ENCODE results near the gene GAS2.

The GAS2 gene

DNA sequence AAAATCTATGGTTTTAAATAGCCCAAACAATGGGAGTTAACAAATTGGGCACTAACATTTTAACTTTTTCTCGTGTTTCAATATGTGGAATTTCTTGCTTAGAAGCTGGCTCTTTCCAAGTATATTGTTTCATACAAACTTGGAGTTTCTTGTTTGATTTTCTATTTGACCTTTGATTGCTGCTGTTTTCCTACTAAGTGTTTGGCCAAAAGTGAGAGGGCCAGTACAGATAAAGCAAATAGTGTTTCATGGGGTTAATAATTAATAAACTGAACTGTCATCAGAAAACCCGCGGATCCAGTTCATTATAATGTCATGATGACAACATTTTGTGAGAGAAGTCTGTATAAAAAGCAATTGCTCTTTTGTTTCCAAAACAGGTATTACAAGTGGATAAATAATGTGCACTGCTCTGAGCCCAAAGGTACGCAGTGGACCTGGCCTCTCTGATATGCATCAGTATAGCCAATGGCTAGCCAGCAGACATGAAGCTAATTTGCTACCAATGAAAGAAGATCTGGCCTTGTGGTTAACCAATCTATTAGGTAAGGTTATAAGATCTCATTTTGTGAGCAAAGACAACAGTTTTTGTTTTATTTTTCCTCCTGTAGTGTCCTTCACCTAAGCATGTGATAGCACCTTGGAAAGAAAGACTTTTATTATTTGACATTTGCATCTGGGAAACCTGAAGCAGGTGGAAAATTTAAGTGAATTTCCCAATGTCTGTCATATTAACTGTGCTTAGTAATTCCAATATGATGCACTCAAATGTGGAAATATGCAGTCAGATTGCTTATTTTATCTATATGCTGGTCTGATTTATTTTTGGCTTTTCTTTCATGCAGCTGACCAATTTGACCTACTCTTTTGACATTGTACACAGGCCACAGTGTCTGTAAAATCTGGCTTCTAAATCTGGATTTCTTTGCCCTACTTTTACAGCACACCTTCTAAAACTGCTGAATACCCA is 8.3 kb downstream of the GAS2 start:
- H3K36me3 ChIP-seq (ENCODE audit: control insufficient read depth in 1 of 2, insufficient read depth in 2 of 2, low read depth in 1 of 2, low read length in 2 of 2) = no peaks in the 10 kb centered on the region
- no peak overlapping the region for H2AK5ac ChIP-seq (ENCODE audit: low read length, severe bottlenecking)
- no peak overlapping the region for H4K8ac ChIP-seq (ENCODE audit: low read length)
- no peaks in the 10 kb centered on the region for H3K9me3 ChIP-seq (ENCODE audit: control insufficient read depth, low read length)
- H2AFZ ChIP-seq (ENCODE audit: low read depth, low read length) = no peak overlapping the region
- H3K4me1 ChIP-seq (ENCODE audit: control insufficient read depth, insufficient read depth, low read depth, low read length) = peaks cover 1% of the 10 kb centered on the region
- H3K4me2 ChIP-seq (ENCODE audit: low read length, poor library complexity, severe bottlenecking) = no peak overlapping the region
- no peak overlapping the region for H3K18ac ChIP-seq (ENCODE audit: low read depth in 1 of 2, low read length in 2 of 2)
- no peak overlapping the region for H3K9ac ChIP-seq (ENCODE audit: low read length)
- H4K91ac ChIP-seq (ENCODE audit: low read length) = no peak overlapping the region
- 97% methylated on average over 4 of the region's 4 CpGs for WGBS
- peaks cover 0 to 9% of the 10 kb centered on the region in 2 experiments for H3K27me3 ChIP-seq (ENCODE audit: control insufficient read depth in 1 of 2, insufficient read depth in 1 of 2, low read length in 2 of 2)
- H2BK15ac ChIP-seq (ENCODE audit: low read depth, poor library complexity, severe bottlenecking) = no peak overlapping the region
- H2BK120ac ChIP-seq (ENCODE audit: low read depth, low read length) = no peak overlapping the region
- no peak overlapping the region for H3K4me3 ChIP-seq (ENCODE audit: insufficient read depth in 1 of 2, low read depth in 1 of 2, low read length in 2 of 2)
- no peak for DNase-seq
- H3K14ac ChIP-seq (ENCODE audit: low read length in 2 of 2) = no peak overlapping the region
- no peaks in the 10 kb centered on the region for H3K79me1 ChIP-seq (replicated peaks; ENCODE audit: low read length, poor library complexity, severe bottlenecking)
- no peak overlapping the region for H2BK5ac ChIP-seq (ENCODE audit: low read depth, low read length, poor library complexity, severe bottlenecking)
- H2BK12ac ChIP-seq (ENCODE audit: low read length in 2 of 2) = no peak overlapping the region
- H3K23ac ChIP-seq (ENCODE audit: low read length in 2 of 2) = no peak overlapping the region
- no peak overlapping the region for H3K27ac ChIP-seq (ENCODE audit: low read length, poor library complexity, severe bottlenecking)
- H3K4ac ChIP-seq (ENCODE audit: low read depth in 1 of 2, low read length in 2 of 2) = no peak overlapping the region

DNA sequence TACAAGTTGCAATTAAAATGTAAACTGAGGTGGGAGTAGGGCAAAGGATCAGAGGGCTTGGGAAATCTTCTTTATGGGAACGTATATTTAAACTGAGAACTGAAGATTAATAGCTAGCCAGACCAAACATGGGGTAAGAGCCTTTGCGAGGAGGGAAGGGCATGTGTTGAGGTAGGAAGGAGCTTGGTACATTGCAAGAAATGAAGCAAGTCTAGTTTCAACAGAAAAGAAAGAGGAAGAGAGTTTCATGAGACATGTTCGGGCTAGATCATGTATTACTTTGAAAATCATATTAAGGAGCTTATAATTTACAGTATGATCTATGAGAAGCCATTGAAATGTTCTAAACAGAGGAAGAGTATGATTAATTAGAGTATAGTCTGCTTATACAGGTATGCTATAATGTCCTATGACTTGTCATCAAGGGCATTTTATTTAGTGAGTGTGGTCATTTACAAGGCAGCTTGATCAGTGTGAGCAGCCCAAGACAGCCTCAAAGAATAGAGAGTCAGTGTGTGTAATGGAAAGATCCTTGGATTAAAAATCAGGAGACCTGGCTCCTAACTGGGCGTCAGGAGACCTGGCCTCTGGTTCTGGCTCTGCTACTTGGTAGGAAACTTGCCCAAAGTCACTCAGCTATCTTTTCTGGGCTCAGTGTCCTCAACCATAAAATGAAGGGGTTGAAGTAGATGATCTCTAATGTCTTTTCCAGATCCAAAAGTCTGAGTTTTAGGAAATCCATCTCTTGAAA is 10.9 kb downstream of the GAS2 start:
- Histone ChIP-seq H3K18ac (ENCODE audit: low read depth in 1 of 2, low read length in 2 of 2) (no peak overlapping the region), H2BK15ac (ENCODE audit: low read depth, poor library complexity, severe bottlenecking) (no peak overlapping the region), H4K91ac (ENCODE audit: low read length) (no peak overlapping the region), H3K36me3 (ENCODE audit: control insufficient read depth in 1 of 2, insufficient read depth in 2 of 2, low read depth in 1 of 2, low read length in 2 of 2) (no peaks in the 10 kb centered on the region), H2BK12ac (ENCODE audit: low read length in 2 of 2) (no peak overlapping the region), H3K23ac (ENCODE audit: low read length in 2 of 2) (no peak overlapping the region), H2AK5ac (ENCODE audit: low read length, severe bottlenecking) (no peak overlapping the region), H3K4ac (ENCODE audit: low read depth in 1 of 2, low read length in 2 of 2) (no peak overlapping the region), H3K79me1 (replicated peaks; ENCODE audit: low read length, poor library complexity, severe bottlenecking) (no peaks in the 10 kb centered on the region), H3K4me2 (ENCODE audit: low read length, poor library complexity, severe bottlenecking) (no peak overlapping the region), H3K27ac (ENCODE audit: low read length, poor library complexity, severe bottlenecking) (no peak overlapping the region), H4K8ac (ENCODE audit: low read length) (no peak overlapping the region), H3K14ac (ENCODE audit: low read length in 2 of 2) (no peak overlapping the region), H2BK120ac (ENCODE audit: low read depth, low read length) (no peak overlapping the region), H2BK5ac (ENCODE audit: low read depth, low read length, poor library complexity, severe bottlenecking) (no peak overlapping the region), H3K4me1 (ENCODE audit: control insufficient read depth, insufficient read depth, low read depth, low read length) (peaks cover 1% of the 10 kb centered on the region), H3K9ac (ENCODE audit: low read length) (no peak overlapping the region), H3K9me3 (ENCODE audit: control insufficient read depth, low read length) (no peaks in the 10 kb centered on the region), H3K27me3 (ENCODE audit: control insufficient read depth in 1 of 2, insufficient read depth in 1 of 2, low read length in 2 of 2) (peaks cover 0 to under 1% of the 10 kb centered on the region in 2 experiments), H2AFZ (ENCODE audit: low read depth, low read length) (no peak overlapping the region), H3K4me3 (ENCODE audit: insufficient read depth in 1 of 2, low read depth in 1 of 2, low read length in 2 of 2) (no peak overlapping the region)
- no peak for DNase-seq
- WGBS = 47% methylated on average over 3 of the region's 4 CpGs

DNA sequence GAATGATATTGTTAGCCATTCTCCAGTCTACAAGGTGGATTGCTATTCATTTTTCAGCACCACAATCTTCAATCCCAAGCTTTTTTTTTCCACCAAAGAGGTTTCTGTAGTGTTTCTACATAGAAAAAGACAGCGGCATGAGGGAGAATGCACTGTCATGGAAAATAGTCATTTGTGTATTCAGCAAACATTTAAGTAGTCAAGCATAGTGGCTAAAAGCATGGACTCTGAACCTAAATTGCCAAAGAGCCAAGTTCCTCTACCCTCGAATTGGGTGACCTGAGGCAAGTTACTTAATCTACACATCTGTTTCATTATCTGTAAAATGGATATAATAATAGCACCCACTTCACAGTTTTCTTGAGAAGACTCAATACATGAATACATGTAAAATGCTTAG is 14.2 kb downstream of the GAS2 start:
- 43% methylated on average over 2 of the region's 2 CpGs for WGBS
- Histone ChIP-seq H3K23ac (ENCODE audit: low read length in 2 of 2) (no peak overlapping the region), H3K27ac (ENCODE audit: low read length, poor library complexity, severe bottlenecking) (no peak overlapping the region)

GRCh38 chr11:22681281-22681812 is 14.9 kb downstream of the GAS2 start:
- H3K36me3 ChIP-seq (ENCODE audit: control insufficient read depth in 1 of 2, insufficient read depth in 2 of 2, low read depth in 1 of 2, low read length in 2 of 2) = no peaks in the 10 kb centered on the region
- no peak overlapping the region for H3K27ac ChIP-seq (ENCODE audit: low read length, poor library complexity, severe bottlenecking)
- WGBS = 100% methylated on average over 1 of the region's 4 CpGs
- no peaks in the 10 kb centered on the region for H3K27me3 ChIP-seq (ENCODE audit: control insufficient read depth in 1 of 2, insufficient read depth in 1 of 2, low read length in 2 of 2)
- no peak overlapping the region for H2BK12ac ChIP-seq (ENCODE audit: low read length in 2 of 2)
- no peaks in the 10 kb centered on the region for H3K79me1 ChIP-seq (replicated peaks; ENCODE audit: low read length, poor library complexity, severe bottlenecking)
- no peak for DNase-seq
- H3K9ac ChIP-seq (ENCODE audit: low read length) = no peak overlapping the region
- no peak overlapping the region for H4K91ac ChIP-seq (ENCODE audit: low read length)
- H3K4me2 ChIP-seq (ENCODE audit: low read length, poor library complexity, severe bottlenecking) = no peak overlapping the region
- H4K8ac ChIP-seq (ENCODE audit: low read length) = no peak overlapping the region
- H2BK120ac ChIP-seq (ENCODE audit: low read depth, low read length) = no peak overlapping the region
- no peak overlapping the region for H3K4ac ChIP-seq (ENCODE audit: low read depth in 1 of 2, low read length in 2 of 2)
- no peak overlapping the region for H2BK15ac ChIP-seq (ENCODE audit: low read depth, poor library complexity, severe bottlenecking)
- H2AFZ ChIP-seq (ENCODE audit: low read depth, low read length) = no peak overlapping the region
- H2AK5ac ChIP-seq (ENCODE audit: low read length, severe bottlenecking) = no peak overlapping the region
- no peaks in the 10 kb centered on the region for H3K9me3 ChIP-seq (ENCODE audit: control insufficient read depth, low read length)
- no peak overlapping the region for H2BK5ac ChIP-seq (ENCODE audit: low read depth, low read length, poor library complexity, severe bottlenecking)
- no peak overlapping the region for H3K4me3 ChIP-seq (ENCODE audit: insufficient read depth in 1 of 2, low read depth in 1 of 2, low read length in 2 of 2)
- H3K4me1 ChIP-seq (ENCODE audit: control insufficient read depth, insufficient read depth, low read depth, low read length) = no peaks in the 10 kb centered on the region
- no peak overlapping the region for H3K14ac ChIP-seq (ENCODE audit: low read length in 2 of 2)
- H3K23ac ChIP-seq (ENCODE audit: low read length in 2 of 2) = no peak overlapping the region
- no peak overlapping the region for H3K18ac ChIP-seq (ENCODE audit: low read depth in 1 of 2, low read length in 2 of 2)

More for the DNA sequence above, 14.2 kb downstream of the GAS2 start:
- no peak overlapping the region for H2BK12ac ChIP-seq (ENCODE audit: low read length in 2 of 2)
- H3K4me1 ChIP-seq (ENCODE audit: control insufficient read depth, insufficient read depth, low read depth, low read length) = no peaks in the 10 kb centered on the region
- H2BK120ac ChIP-seq (ENCODE audit: low read depth, low read length) = no peak overlapping the region
- no peak overlapping the region for H3K4me3 ChIP-seq (ENCODE audit: insufficient read depth in 1 of 2, low read depth in 1 of 2, low read length in 2 of 2)
- H3K14ac ChIP-seq (ENCODE audit: low read length in 2 of 2) = no peak overlapping the region
- H3K4me2 ChIP-seq (ENCODE audit: low read length, poor library complexity, severe bottlenecking) = no peak overlapping the region
- no peaks in the 10 kb centered on the region for H3K79me1 ChIP-seq (replicated peaks; ENCODE audit: low read length, poor library complexity, severe bottlenecking)
- H4K8ac ChIP-seq (ENCODE audit: low read length) = no peak overlapping the region
- DNase-seq = no peak
- H3K36me3 ChIP-seq (ENCODE audit: control insufficient read depth in 1 of 2, insufficient read depth in 2 of 2, low read depth in 1 of 2, low read length in 2 of 2) = no peaks in the 10 kb centered on the region
- H2BK5ac ChIP-seq (ENCODE audit: low read depth, low read length, poor library complexity, severe bottlenecking) = no peak overlapping the region
- H3K27me3 ChIP-seq (ENCODE audit: control insufficient read depth in 1 of 2, insufficient read depth in 1 of 2, low read length in 2 of 2) = no peaks in the 10 kb centered on the region
- H3K18ac ChIP-seq (ENCODE audit: low read depth in 1 of 2, low read length in 2 of 2) = no peak overlapping the region
- no peak overlapping the region for H3K9ac ChIP-seq (ENCODE audit: low read length)
- H4K91ac ChIP-seq (ENCODE audit: low read length) = no peak overlapping the region
- H2AFZ ChIP-seq (ENCODE audit: low read depth, low read length) = no peak overlapping the region
- H2AK5ac ChIP-seq (ENCODE audit: low read length, severe bottlenecking) = no peak overlapping the region
- H3K4ac ChIP-seq (ENCODE audit: low read depth in 1 of 2, low read length in 2 of 2) = no peak overlapping the region
- no peaks in the 10 kb centered on the region for H3K9me3 ChIP-seq (ENCODE audit: control insufficient read depth, low read length)
- no peak overlapping the region for H2BK15ac ChIP-seq (ENCODE audit: low read depth, poor library complexity, severe bottlenecking)

Measured in mesenchymal stem cell (in vitro differentiated cells and primary cell).